Epithelial cell of esophagus (primary cell): ENCODE data around the gene SKI.

ENCODE experiments used
- DNase-seq: peaks from one replicate; pipeline ENCODE4 v3.0.0; 2010; ENCODE audit warnings: low read depth
- H3K4me3 ChIP-seq: 2 replicates; pipeline ENCODE4 v1.5.1; 2011; ENCODE audit warnings: mild to moderate bottlenecking, low read length, control low read depth
- CTCF ChIP-seq: IDR thresholded peaks from 2 replicates; pipeline ENCODE4 v1.5.1; 2011; ENCODE audit warnings: low read depth, mild to moderate bottlenecking, low read length, control low read depth, inconsistent platforms; ENCODE audit not compliant: insufficient read depth; ENCODE audit errors: missing control alignments

The SKI gene

DNA sequence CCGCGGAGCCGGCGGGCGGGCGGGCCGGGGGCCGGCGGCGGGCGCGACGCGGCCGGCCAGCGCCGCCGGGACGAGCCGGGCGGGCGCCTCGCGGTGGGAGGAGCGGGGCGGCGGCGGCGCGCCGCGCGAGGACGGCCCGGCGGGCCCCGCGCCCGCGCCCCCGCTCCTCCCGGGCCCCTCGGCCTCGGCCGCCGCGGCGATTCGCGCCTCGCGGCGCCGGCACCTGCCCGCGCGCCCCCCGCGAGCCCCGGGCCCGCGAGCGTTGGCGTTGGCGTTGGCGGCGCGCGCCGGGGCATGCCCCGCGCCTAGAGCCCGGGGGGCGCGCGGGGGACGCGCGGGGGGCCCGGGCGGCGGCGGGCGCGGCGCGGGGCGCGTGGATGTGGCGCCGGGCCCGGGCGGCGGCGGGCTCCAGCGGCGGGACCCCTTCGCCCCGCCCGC lies at the start of gene SKI:
SKI (plus strand) TSS at position 163 of the 438 bp plus-strand sequence. CDS start 448 bp downstream, outside the sequence.
- no peak for DNase-seq
- H3K4me3 ChIP-seq: peak within 1 kb of the TSS; percentile 69
- no peak for TF ChIP-seq CTCF

- TF ChIP-seq CTCF: no peak
- no peak for DNase-seq
- no peak overlapping the region for H3K4me3 ChIP-seq
Observed at GRCh38 chr1:2178875-2179274, 49.2 kb upstream of the SKI start.

- no peak for DNase-seq
- no peak overlapping the region for H3K4me3 ChIP-seq
- no peak for TF ChIP-seq CTCF
Observed at GRCh38 chr1:2179283-2180013, 48.7 kb upstream of the SKI start.

DNA sequence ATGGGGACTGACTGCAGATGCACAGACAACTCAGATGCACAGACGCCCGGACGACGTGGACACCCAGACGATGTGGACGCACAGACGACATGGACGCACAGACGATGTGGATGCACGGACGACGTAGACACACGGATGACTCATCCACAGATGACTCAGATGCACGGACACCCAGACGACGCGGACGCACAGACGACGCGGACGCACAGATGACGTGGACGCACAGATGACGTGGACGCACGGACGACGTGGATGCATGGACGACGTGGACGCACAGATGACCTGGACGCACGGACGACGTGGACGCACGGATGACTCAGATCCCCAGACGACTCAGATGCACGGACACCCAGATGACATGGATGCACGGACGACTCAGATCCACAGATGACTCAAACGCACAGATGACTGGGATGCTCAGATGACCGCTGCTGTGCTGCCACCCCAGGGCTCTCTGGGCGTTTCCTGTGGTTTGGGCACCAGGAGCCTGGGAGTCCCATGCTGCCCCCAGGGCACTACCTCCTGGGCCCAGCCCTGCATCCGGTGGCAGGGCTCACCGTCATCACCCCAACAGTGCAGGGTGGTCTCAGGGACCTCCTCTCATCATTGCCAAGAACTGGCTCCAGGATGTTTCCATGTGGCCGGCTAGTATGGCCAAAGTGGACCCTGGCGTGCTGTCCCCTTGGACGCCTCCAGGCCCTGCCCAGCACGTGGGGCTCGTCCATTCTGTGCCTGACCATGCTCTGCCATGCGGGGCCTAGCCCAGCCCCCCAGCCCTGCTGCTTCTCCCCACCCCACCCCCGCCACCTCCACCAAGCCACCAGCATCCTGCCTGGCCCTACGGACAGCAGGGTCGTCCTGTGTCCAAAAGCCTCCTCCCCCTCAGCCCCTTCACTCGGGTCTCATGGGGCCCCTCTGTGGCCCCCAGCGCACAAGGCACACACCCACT lies 47.5 kb upstream of the SKI start:
- TF ChIP-seq CTCF: no peak
- peak; percentile 20 for DNase-seq
- no peak overlapping the region for H3K4me3 ChIP-seq

- no peak for DNase-seq
- TF ChIP-seq CTCF: no peak
- no peak overlapping the region for H3K4me3 ChIP-seq
Observed at GRCh38 chr1:2181271-2181670, 46.8 kb upstream of the SKI start.

- DNase-seq: no peak
- TF ChIP-seq CTCF: no peak
- H3K4me3 ChIP-seq: no peak overlapping the region
Observed at GRCh38 chr1:2181752-2182151, 46.4 kb upstream of the SKI start.
